HG03135 (cell line): ENCODE results near the gene TMEM240.
"Not testable (repeated sequence)": the region's sequence is repeated elsewhere in the genome, so short reads cannot be mapped to it uniquely, and the experiment has no call there.

Source experiments
- ATAC-seq: cut with Tn5 transposase; IDR thresholded peaks from one replicate; pipeline ENCODE4 v1.9.1; 2021; ENCODE audit warnings: mild to moderate bottlenecking, moderate library complexity; ENCODE audit not compliant: unreplicated experiment

Gene TMEM240

GRCh38 chr1:1558591-1558990 lies 18.2 kb upstream of the TMEM240 start:
- ATAC-seq, result no peak

- not testable (repeated sequence) for ATAC-seq
These were observed 17.3 kb upstream of the TMEM240 start for GRCh38 chr1:1557688-1558087.

DNA sequence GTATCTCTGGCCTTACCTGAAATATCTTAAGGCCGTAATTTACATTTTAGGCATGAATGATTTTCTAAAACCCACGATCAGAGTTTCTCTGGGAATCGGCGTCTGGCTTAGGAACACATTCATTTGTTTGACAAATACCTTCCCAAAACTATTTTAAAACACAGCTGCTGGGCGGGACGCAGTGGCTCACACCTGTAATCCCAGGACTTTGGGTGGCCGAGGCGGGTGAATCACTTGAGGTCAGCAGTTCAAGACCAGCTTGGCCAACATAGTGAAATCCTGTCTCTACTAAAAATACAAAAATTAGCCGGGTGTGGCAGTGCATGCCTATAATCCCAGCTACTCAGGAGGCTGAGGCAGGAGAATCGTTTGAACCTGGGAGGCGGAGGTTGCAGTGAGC lies 16.5 kb upstream of the TMEM240 start:
- not testable (repeated sequence) for ATAC-seq

GRCh38 chr1:1556505-1556904 lies 16.1 kb upstream of the TMEM240 start:
- ATAC-seq, result no peak

- no peak for ATAC-seq
These were observed 14.8 kb upstream of the TMEM240 start for GRCh38 chr1:1554926-1555915.

DNA sequence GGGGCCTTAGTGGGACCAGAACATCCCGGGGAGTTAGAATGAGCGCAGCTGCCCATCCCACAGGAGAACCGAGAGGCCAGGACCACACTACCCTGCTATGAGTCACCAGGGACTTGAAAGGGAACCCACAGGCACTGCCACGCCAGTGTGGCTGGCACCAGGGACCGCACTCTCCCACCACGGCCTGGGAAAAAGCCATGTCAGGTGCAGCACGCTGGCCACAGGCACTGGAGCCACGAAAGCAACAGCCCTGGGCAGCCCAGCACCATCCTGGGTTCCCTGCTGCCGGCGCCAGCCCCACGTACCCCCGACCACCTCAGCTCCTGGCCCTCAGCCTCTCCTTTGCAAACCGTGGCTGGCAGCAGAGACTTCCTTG lies 14.1 kb upstream of the TMEM240 start:
- no peak for ATAC-seq

GRCh38 chr1:1553821-1554494 lies 13.5 kb upstream of the TMEM240 start:
- ATAC-seq, result no peak

GRCh38 chr1:1552263-1552639 lies 11.8 kb upstream of the TMEM240 start:
- no peak for ATAC-seq

DNA sequence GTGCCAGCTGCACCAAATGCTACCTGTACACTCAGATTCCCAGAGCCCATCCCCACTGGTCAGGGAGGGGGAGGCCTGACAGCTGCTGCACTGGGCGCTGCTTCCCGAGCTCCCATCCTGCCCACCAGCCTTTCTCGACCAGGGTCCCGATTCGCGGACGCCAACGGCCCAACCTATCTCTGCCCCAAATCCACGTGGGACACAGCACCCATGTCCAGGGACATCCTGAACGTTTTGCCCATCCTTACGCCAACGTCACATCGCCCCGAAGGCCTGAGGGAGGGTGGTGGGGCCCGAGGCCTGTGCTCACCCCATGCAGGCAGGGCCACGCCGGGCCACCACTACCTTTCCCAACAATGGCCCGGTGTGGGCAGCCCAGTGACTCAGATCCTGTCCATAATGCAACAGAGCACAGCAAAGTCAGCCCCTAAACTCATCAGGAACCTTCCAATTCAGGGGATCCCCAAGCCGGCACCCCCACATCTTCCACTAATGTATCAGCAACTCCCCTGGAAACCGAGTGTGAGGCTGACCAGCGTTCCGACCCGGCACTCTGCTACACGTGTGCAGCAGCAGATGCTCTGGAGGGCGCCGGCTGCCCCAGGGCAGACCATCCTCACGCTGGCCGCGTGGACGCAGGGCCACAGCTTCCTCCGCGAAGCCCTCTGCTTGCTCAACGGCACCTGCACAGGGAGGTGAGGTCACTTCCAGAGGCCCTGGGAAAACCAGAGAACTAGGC lies 11.3 kb upstream of the TMEM240 start:
- no peak for ATAC-seq

DNA sequence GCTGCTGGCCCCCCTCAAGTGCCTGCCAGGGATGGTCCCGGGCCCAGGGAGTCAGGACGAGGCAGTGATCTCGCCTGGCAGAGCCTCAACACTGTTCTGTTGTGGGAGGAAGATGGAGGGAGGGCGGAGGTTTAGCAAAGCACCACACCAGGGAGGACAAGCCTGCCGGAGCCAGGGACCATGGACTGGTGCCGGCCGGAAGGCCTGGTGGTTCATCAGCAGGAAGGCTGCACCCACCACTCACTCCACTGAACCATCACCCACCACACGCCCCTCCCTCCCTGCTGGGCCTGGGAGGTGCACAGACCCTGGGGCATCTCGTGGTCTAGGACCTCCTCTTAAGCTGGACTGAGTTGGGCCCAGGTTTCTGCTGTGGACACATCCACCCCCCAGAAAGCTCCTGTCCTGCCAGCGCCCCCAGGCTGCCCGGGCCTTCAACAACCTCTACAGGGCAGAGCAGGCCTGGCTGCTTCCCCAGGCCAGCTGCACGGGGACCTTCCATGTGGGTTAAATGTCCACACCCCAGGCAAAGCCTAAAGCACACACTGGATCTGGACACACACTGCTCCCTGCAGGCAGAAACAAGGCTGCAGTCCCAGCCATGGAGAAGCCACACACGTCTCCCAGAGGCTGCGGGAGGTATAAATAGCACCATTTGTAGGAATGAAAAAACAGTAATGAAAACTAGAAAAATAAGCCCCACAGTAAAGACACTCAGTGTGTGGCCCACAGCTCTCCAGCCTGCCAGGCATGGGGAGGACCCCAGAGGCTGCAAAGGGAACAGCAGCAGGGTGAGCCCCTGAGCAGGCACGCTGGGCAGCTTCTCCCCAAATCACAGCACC lies 10.4 kb upstream of the TMEM240 start:
- ATAC-seq, result no peak

DNA sequence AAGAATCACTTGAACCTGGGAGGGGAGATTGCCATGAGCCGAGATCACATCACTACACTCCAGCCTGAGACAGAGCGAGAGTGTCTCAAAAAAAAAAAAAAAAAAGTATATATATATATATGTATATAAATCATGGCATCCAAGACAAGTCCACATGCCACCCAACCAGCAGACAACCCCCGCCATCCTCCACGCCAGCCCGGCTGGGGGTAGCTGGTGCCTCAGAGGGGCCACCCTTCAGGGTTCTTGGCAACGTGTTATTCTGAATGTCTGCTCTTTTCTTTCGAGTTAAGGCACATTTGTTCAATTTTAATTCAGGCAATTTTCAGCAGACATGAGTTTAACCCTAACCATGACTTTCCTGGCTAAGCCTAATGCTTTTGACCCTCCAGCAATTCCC lies 9.7 kb upstream of the TMEM240 start:
- ATAC-seq, result no peak

GRCh38 chr1:1548591-1548990 lies 8.2 kb upstream of the TMEM240 start:
- ATAC-seq, result no peak

GRCh38 chr1:1547476-1547875 lies 7.1 kb upstream of the TMEM240 start:
- no peak for ATAC-seq

DNA sequence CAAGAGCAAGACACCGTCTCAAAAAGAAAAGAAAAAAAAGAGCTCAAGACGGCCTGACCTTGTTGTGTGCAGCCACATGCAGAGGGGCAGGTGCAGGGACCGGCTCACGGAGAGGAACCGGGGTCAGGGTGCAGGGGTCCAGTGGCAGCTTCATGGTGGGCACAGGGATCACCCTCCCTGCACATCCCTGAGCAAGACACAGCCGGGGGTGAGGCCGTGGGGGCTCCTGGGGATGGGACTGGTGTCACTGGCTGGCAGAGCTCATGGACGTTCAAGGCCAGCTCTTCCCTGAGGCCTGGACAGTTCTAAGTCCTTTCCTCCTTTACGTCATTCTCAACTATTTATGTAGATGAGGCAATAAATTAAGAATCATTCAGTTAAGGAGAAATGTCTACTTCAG lies 6.6 kb upstream of the TMEM240 start:
- no peak for ATAC-seq

GRCh38 chr1:1545946-1546737 lies 5.7 kb upstream of the TMEM240 start:
- ATAC-seq, result no peak

- ATAC-seq, result no peak
These were observed 4.1 kb upstream of the TMEM240 start for GRCh38 chr1:1544544-1544943.

GRCh38 chr1:1543706-1544099 lies 3.3 kb upstream of the TMEM240 start:
- ATAC-seq, result no peak

DNA sequence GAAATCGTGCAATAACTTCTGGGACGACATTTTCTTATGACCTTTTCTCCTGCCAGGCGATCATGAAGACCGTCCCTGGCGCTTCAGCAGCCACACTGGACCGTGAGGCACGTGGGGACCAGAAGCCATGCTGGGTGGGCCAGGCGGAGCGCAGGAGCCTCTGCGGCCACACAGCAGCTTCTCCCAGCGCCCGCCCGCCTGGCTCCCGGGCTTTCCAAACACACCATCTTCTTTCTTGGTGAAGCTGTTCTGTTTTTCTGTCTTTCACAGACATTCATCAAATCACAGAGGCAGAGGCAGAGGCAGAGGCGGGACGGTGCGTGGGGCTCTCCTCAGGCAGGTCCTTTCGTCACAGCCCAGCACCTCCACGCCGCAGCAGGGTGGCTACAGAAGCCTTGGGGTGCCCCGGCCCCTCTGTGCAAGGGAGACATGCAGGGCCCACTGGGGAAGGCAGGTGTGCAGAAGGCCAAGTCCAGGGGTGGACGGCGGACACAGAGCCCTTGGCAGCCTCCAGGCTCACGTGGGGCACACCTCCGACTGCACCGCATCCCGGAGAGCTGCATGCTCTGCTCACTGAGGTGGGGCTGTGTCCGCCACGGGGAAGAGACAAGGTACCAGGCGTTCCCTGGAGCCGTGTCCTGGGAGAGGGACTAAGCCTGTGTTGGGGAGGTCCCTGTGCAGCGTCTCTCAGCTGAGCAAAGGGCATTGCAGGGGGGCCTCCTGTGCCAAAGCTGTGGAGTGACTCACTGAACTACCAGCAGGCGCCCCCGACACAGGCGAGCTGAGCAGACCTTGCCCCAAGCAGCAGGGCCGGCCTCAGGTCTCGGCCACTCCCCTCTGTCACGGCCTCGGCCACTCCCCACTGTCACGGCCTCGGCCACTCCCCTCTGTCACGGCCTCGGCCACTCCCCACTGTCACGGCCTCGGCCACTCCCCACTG lies 2.6 kb upstream of the TMEM240 start:
- ATAC-seq, result no peak
